ENCODE measurements around the gene KCNA2.

- no peak for TF ChIP-seq EZH2 (IDR thresholded peaks at IDR 0.05)
- no peak for TF ChIP-seq POLR2AphosphoS5 (IDR thresholded peaks at IDR 0.05; ENCODE audit: borderline replicate concordance, low read depth, low read length)
Observed at GRCh38 chr1:110604586-110605148, 1.5 kb downstream of the KCNA2 start.
